Neural progenitor cell (in vitro differentiated cells): ENCODE results near the gene SPRY2. TPM values are rescaled to one million over a fixed set of nuclear protein-coding genes. Genes with fewer than 3 reads are reported as not detected.

Source experiments
- DNase-seq: peaks from one replicate; pipeline ENCODE4 v3.0.0-alpha.2; 2016; ENCODE audit warnings: low spot score
- H2AFZ ChIP-seq: fragments of 200-600 bp; sonication (generic); replicated peaks from 2 replicates; pipeline ENCODE4 v1.6.1; 2016; ENCODE audit warnings: antibody characterized with exemption
- H3F3A ChIP-seq: fragments of 200-600 bp; sonication (generic); 2 replicates; pipeline ENCODE4 v1.6.1; 2016; ENCODE audit warnings: antibody characterized with exemption, low read depth
- H3K27ac ChIP-seq: fragments of 200-600 bp; sonication (generic); 2 replicates; pipeline ENCODE4 v1.5.1; 2016; ENCODE audit warnings: mild to moderate bottlenecking
- H3K27me3 ChIP-seq: fragments of 200-600 bp; sonication (generic); 2 replicates; pipeline ENCODE4 v1.6.1; 2016; ENCODE audit warnings: mild to moderate bottlenecking, moderate library complexity
- H3K36me3 ChIP-seq: fragments of 200-600 bp; sonication (generic); 2 replicates; pipeline ENCODE4 v1.5.1; 2016
- H3K4me1 ChIP-seq: fragments of 200-600 bp; sonication (generic); 2 replicates; pipeline ENCODE4 v1.6.1; 2016; ENCODE audit warnings: mixed run types
- H3K4me2 ChIP-seq: fragments of 200-600 bp; sonication (generic); 2 replicates; pipeline ENCODE4 v1.6.1; 2016
- H3K4me3 ChIP-seq: fragments of 200-600 bp; sonication (generic); 2 replicates; pipeline ENCODE4 v1.5.1; 2016
- H3K79me2 ChIP-seq: fragments of 200-600 bp; sonication (generic); 2 replicates; pipeline ENCODE4 v1.6.1; 2016; ENCODE audit warnings: low read depth
- H3K9ac ChIP-seq: fragments of 200-600 bp; sonication (generic); 2 replicates; pipeline ENCODE4 v1.6.1; 2016
- H3K9me3 ChIP-seq: fragments of 200-600 bp; sonication (generic); 2 replicates; pipeline ENCODE4 v1.5.1; 2016; ENCODE audit warnings: low read depth
- H4K20me1 ChIP-seq: fragments of 200-600 bp; sonication (generic); 2 replicates; pipeline ENCODE4 v1.6.1; 2016; ENCODE audit warnings: low read depth
- H3K27ac Mint-ChIP-seq: 3 replicates; pipeline ENCODE4 v1.8.0; 2021; ENCODE audit warnings: mixed read lengths
- H3K27me3 Mint-ChIP-seq: 2 replicates; pipeline ENCODE4 v1.8.0; 2022; ENCODE audit warnings: low read depth, mild to moderate bottlenecking, inconsistent platforms, moderate library complexity, mixed read lengths; ENCODE audit not compliant: insufficient read depth
- H3K36me3 Mint-ChIP-seq: 3 replicates; pipeline ENCODE4 v1.8.0; 2021; ENCODE audit warnings: mixed read lengths
- H3K4me1 Mint-ChIP-seq: 3 replicates; pipeline ENCODE4 v1.8.0; 2021; ENCODE audit warnings: mixed read lengths
- H3K4me3 Mint-ChIP-seq: 3 replicates; pipeline ENCODE4 v1.8.0; 2021; ENCODE audit warnings: mild to moderate bottlenecking, moderate library complexity, mixed read lengths
- H3K9me3 Mint-ChIP-seq: 3 replicates; pipeline ENCODE4 v1.8.0; 2020; ENCODE audit warnings: mixed read lengths
- CTCF ChIP-seq: fragments of 200-600 bp; sonication (generic); IDR thresholded peaks from 2 replicates; pipeline ENCODE4 v1.5.1; 2017; ENCODE audit warnings: antibody characterized with exemption, mild to moderate bottlenecking
- EZH2 ChIP-seq: fragments of 200-600 bp; sonication (generic); IDR thresholded peaks from 2 replicates; pipeline ENCODE4 v1.6.1; 2017; ENCODE audit warnings: antibody characterized with exemption, mild to moderate bottlenecking, moderate library complexity
- EZH2phosphoT487 ChIP-seq: fragments of 200-600 bp; sonication (generic); IDR thresholded peaks from 2 replicates; pipeline ENCODE4 v1.6.1; 2017; ENCODE audit warnings: antibody characterized with exemption
- total RNA-seq: library from RNA; depleted of rRNA; stranded (reverse); fragments of >200 nt; gene quantifications from 2 replicates; pipeline ENCODE4 v1.2.3, GENCODE V29; 2015; ENCODE audit warnings: low replicate concordance

Gene SPRY2
- total RNA-seq, 1 donor from 2014 or later, result 17.2 TPM

- Histone ChIP-seq H3K36me3 (no peaks in the 10 kb centered on the region), H3K79me2 (peaks cover 30% of the 10 kb centered on the region), H3K9ac (no peak overlapping the region), H3K9me3 (no peaks in the 10 kb centered on the region), H3K4me1 (peaks cover 13% of the 10 kb centered on the region), H3K4me2 (peak overlapping the region; percentile 80), H3F3A (peaks cover 36% of the 10 kb centered on the region), H3K27me3 (peaks cover 17% of the 10 kb centered on the region), H3K27ac (no peak overlapping the region), H2AFZ (peak overlapping the region; percentile 80), H4K20me1 (peaks cover 22% of the 10 kb centered on the region), H3K4me3 (peak overlapping the region; percentile 96)
- H3K4me3 Mint-ChIP-seq, result peak overlapping the region; percentile 91
- peaks cover 14% of the 10 kb centered on the region for H3K36me3 Mint-ChIP-seq
- H3K27me3 Mint-ChIP-seq, result peaks cover 5% of the 10 kb centered on the region
- H3K4me1 Mint-ChIP-seq, result peaks cover 23% of the 10 kb centered on the region
- peaks cover 10% of the 10 kb centered on the region for H3K9me3 Mint-ChIP-seq
- H3K27ac Mint-ChIP-seq, result peak overlapping the region; percentile 99
- peak; percentile 90 for DNase-seq
- peak; percentile 52 for TF ChIP-seq EZH2
- peak; percentile 98 for TF ChIP-seq CTCF
- no peak for TF ChIP-seq EZH2phosphoT487
Observed at GRCh38 chr13:80342471-80343371, 1.8 kb upstream of the SPRY2 start.

DNA sequence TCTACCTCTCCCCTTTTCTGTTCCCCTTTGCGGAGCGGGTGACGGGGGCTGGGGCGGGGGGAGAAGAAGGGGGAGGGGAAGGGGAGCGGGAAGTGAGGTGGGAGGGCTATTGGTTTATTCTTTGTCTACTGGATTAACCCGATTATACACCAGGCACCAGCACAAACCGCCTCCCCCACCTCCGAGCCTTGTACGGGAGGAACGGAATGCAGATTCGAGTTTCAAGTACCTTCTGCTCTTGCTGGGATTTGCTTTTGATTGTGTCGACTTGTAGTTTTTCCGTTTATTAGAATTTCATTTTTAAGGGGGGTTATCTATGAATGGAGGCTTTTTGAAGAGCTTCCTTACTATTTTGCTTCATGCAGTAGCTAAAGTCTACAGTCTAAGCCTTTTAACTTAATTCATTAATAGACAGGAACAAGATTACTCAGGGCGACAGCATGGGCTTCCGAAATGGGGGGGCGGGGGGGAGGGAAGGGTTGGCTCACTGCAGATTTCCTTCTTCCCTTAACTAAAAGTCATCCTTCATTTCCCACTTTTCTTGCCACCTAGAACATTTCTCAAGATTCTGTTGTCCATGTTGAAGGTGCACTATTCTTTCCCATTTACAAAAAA lies 937 bp upstream of the SPRY2 start:
- H3F3A ChIP-seq, result peaks cover 36% of the 10 kb centered on the region
- peaks cover 39% of the 10 kb centered on the region for H3K79me2 ChIP-seq
- H3K4me1 ChIP-seq, result peaks cover 14% of the 10 kb centered on the region
- Mint-ChIP-seq H3K27me3 (peaks cover 5% of the 10 kb centered on the region), H3K27ac (peak overlapping the region; percentile 99), H3K9me3 (peaks cover 10% of the 10 kb centered on the region), H3K4me1 (peaks cover 30% of the 10 kb centered on the region), H3K36me3 (peaks cover 15% of the 10 kb centered on the region), H3K4me3 (peak overlapping the region; percentile 91)
- H2AFZ ChIP-seq, result no peak overlapping the region
- H3K4me2 ChIP-seq, result peak overlapping the region; percentile 80
- no peaks in the 10 kb centered on the region for H3K9me3 ChIP-seq
- H3K27me3 ChIP-seq, result peaks cover 17% of the 10 kb centered on the region
- TF ChIP-seq EZH2 (no peak), CTCF (no peak), EZH2phosphoT487 (no peak)
- peak overlapping the region; percentile 98 for H3K27ac ChIP-seq
- peak; percentile 89 for DNase-seq
- H3K9ac ChIP-seq, result no peak overlapping the region
- peak overlapping the region; percentile 96 for H3K4me3 ChIP-seq
- no peaks in the 10 kb centered on the region for H3K36me3 ChIP-seq
- H4K20me1 ChIP-seq, result peaks cover 31% of the 10 kb centered on the region

GRCh38 chr13:80340651-80341100 lies 250 bp downstream of the SPRY2 start:
- Histone ChIP-seq H3K36me3 (no peaks in the 10 kb centered on the region), H3K27me3 (peaks cover 17% of the 10 kb centered on the region), H3F3A (peaks cover 36% of the 10 kb centered on the region), H2AFZ (no peak overlapping the region), H3K9me3 (no peaks in the 10 kb centered on the region), H3K9ac (peak overlapping the region; percentile 81), H3K27ac (peak overlapping the region; percentile 98), H3K79me2 (peaks cover 51% of the 10 kb centered on the region), H3K4me3 (peak overlapping the region; percentile 96), H3K4me1 (peaks cover 19% of the 10 kb centered on the region), H4K20me1 (peaks cover 42% of the 10 kb centered on the region), H3K4me2 (peak overlapping the region; percentile 80)
- Mint-ChIP-seq H3K36me3 (peaks cover 19% of the 10 kb centered on the region), H3K27me3 (peaks cover 2% of the 10 kb centered on the region), H3K9me3 (peaks cover 5% of the 10 kb centered on the region), H3K4me3 (peak overlapping the region; percentile 91), H3K27ac (peak overlapping the region; percentile 100), H3K4me1 (peaks cover 34% of the 10 kb centered on the region)
- TF ChIP-seq EZH2phosphoT487 (no peak), CTCF (no peak), EZH2 (no peak)
- DNase-seq, result no peak
